Measurements from ENCODE around the gene ZBTB20. TPM values are rescaled to one million over a fixed set of nuclear protein-coding genes. Genes with fewer than 3 reads are reported as not detected.

ZBTB20 gene
- total RNA-seq, 1 experiment from 2014 or later: 25.9 TPM

GRCh38 chr3:114770874-114771273 lies 376.2 kb downstream of the ZBTB20 start:
- DNase-seq (ENCODE audit: low read depth): no peak

- no peak for DNase-seq (ENCODE audit: low read depth)
Observed at GRCh38 chr3:114764056-114764492, 383.0 kb downstream of the ZBTB20 start.

GRCh38 chr3:114762144-114762543 lies 384.9 kb downstream of the ZBTB20 start:
- no peak for DNase-seq (ENCODE audit: low read depth)

GRCh38 chr3:114760679-114761078 lies 386.4 kb downstream of the ZBTB20 start:
- DNase-seq (ENCODE audit: low read depth): no peak

GRCh38 chr3:114758831-114759699 lies 388.0 kb downstream of the ZBTB20 start:
- peak; percentile 32 for DNase-seq (ENCODE audit: low read depth)

GRCh38 chr3:114756506-114757279 lies 390.4 kb downstream of the ZBTB20 start:
- DNase-seq (ENCODE audit: low read depth): no peak

GRCh38 chr3:114746502-114746901 lies 400.6 kb downstream of the ZBTB20 start:
- DNase-seq (ENCODE audit: low read depth): no peak

GRCh38 chr3:114745322-114746240 lies 401.5 kb downstream of the ZBTB20 start:
- DNase-seq (ENCODE audit: low read depth): peak; percentile 60

GRCh38 chr3:114743746-114744485 lies 403.2 kb downstream of the ZBTB20 start:
- DNase-seq (ENCODE audit: low read depth): no peak

GRCh38 chr3:114741066-114741465 lies 406.0 kb downstream of the ZBTB20 start:
- peak; percentile 47 for DNase-seq (ENCODE audit: low read depth)

- DNase-seq (ENCODE audit: low read depth): no peak
Observed at GRCh38 chr3:114739627-114740026, 407.5 kb downstream of the ZBTB20 start.

- no peak for DNase-seq (ENCODE audit: low read depth)
Observed at GRCh38 chr3:114732353-114732752, 414.7 kb downstream of the ZBTB20 start.

- DNase-seq (ENCODE audit: low read depth): no peak
Observed at GRCh38 chr3:114730397-114730796, 416.7 kb downstream of the ZBTB20 start.

GRCh38 chr3:114727373-114727772 lies 419.7 kb downstream of the ZBTB20 start:
- no peak for DNase-seq (ENCODE audit: low read depth)

- DNase-seq (ENCODE audit: low read depth): no peak
Observed at GRCh38 chr3:114725966-114726365, 421.1 kb downstream of the ZBTB20 start.

GRCh38 chr3:114722530-114722929 lies 424.6 kb downstream of the ZBTB20 start:
- no peak for DNase-seq (ENCODE audit: low read depth)

- DNase-seq (ENCODE audit: low read depth): no peak
Observed at GRCh38 chr3:114721864-114722263, 425.2 kb downstream of the ZBTB20 start.

GRCh38 chr3:114721209-114721608 lies 425.9 kb downstream of the ZBTB20 start:
- DNase-seq (ENCODE audit: low read depth): no peak

- DNase-seq (ENCODE audit: low read depth): no peak
Observed at GRCh38 chr3:114718898-114719210, 428.2 kb downstream of the ZBTB20 start.

GRCh38 chr3:114718071-114718897 lies 428.8 kb downstream of the ZBTB20 start:
- no peak for DNase-seq (ENCODE audit: low read depth)
